Neural cell (in vitro differentiated cells): ENCODE results near the gene SMPD2. TPM values are rescaled to one million over a fixed set of nuclear protein-coding genes. Genes with fewer than 3 reads are reported as not detected.

Experiments used
- H2AFZ ChIP-seq: fragments of 200-600, 300-800 bp; sonication (generic), shearing (Covaris generic); 2 replicates; pipeline ENCODE4 v1.6.0; 2014; ENCODE audit warnings: low read depth, mild to moderate bottlenecking, antibody characterized with exemption, low read length, moderate library complexity
- H3F3A ChIP-seq: fragments of 200-600 bp; shearing (Covaris generic); 2 replicates; pipeline ENCODE4 v1.6.1; 2016; ENCODE audit warnings: mild to moderate bottlenecking, moderate library complexity, mixed read lengths, antibody characterized with exemption, low read length; ENCODE audit not compliant: insufficient read depth, poor library complexity, severe bottlenecking
- H3K27ac ChIP-seq: fragments of 200-600, 300-800 bp; sonication (generic), shearing (Covaris generic); 2 replicates; pipeline ENCODE4 v1.5.1; 2014; ENCODE audit warnings: mild to moderate bottlenecking, low read length, moderate library complexity
- H3K27me3 ChIP-seq: fragments of 300-800, 200-600 bp; sonication (generic), shearing (Covaris generic); 2 replicates; pipeline ENCODE4 v1.6.0; 2014; ENCODE audit warnings: mild to moderate bottlenecking, low read depth, low read length, moderate library complexity; ENCODE audit not compliant: insufficient read depth
- H3K36me3 ChIP-seq: fragments of 300-800, 200-600 bp; sonication (generic), shearing (Covaris generic); 2 replicates; pipeline ENCODE4 v1.5.1; 2014; ENCODE audit warnings: mild to moderate bottlenecking, antibody characterized with exemption, low read length, moderate library complexity; ENCODE audit not compliant: insufficient read depth
- H3K4me2 ChIP-seq: fragments of 300-800, 200-600 bp; sonication (generic), shearing (Covaris generic); 2 replicates; pipeline ENCODE4 v1.6.0; 2014; ENCODE audit warnings: mild to moderate bottlenecking, low read length
- H3K4me3 ChIP-seq: fragments of 300-800, 200-600 bp; sonication (generic), shearing (Covaris generic); 2 replicates; pipeline ENCODE4 v1.5.1; 2014; ENCODE audit warnings: mild to moderate bottlenecking, low read length, moderate library complexity
- H3K79me2 ChIP-seq: fragments of 200-600 bp; shearing (Covaris generic); replicated peaks from 2 replicates; pipeline ENCODE4 v1.6.0; 2014; ENCODE audit warnings: mild to moderate bottlenecking, low read length, moderate library complexity; ENCODE audit not compliant: insufficient read depth
- H3K9ac ChIP-seq: fragments of 300-800, 200-600 bp; sonication (generic), shearing (Covaris generic); 2 replicates; pipeline ENCODE4 v1.6.1; 2016; ENCODE audit warnings: mild to moderate bottlenecking, low read length, mixed read lengths
- H3K9me2 ChIP-seq: fragments of 200-600 bp; shearing (Covaris generic); 2 replicates; pipeline ENCODE4 v1.6.1; 2016; ENCODE audit warnings: mild to moderate bottlenecking, low read length, mixed read lengths; ENCODE audit not compliant: insufficient read depth
- H3K9me3 ChIP-seq: fragments of 200-600, 300-800 bp; sonication (generic), shearing (Covaris generic); 2 replicates; pipeline ENCODE4 v1.6.1; 2016; ENCODE audit warnings: mild to moderate bottlenecking, mixed run types, low read length, moderate library complexity, mixed read lengths
- H4K20me1 ChIP-seq: fragments of 200-600 bp; shearing (Covaris generic); 2 replicates; pipeline ENCODE4 v1.6.1; 2016; ENCODE audit warnings: mild to moderate bottlenecking, mixed run types; ENCODE audit not compliant: insufficient read depth
- EP300 ChIP-seq: fragments of 450-650 bp; conservative IDR thresholded peaks from 2 replicates; pipeline ENCODE4 v1.6.1; 2014; ENCODE audit warnings: antibody characterized with exemption, mild to moderate bottlenecking, moderate library complexity; ENCODE audit not compliant: poor library complexity, severe bottlenecking
- EZH2 ChIP-seq: fragments of 200-600, 300-800 bp; shearing (Covaris generic), sonication (generic); IDR thresholded peaks from 2 replicates; pipeline ENCODE4 v1.6.1; 2014; ENCODE audit warnings: antibody characterized with exemption, low read length, borderline replicate concordance, mild to moderate bottlenecking; ENCODE audit not compliant: insufficient read depth, poor library complexity, severe bottlenecking
- MXI1 ChIP-seq: fragments of 450-650 bp; conservative IDR thresholded peaks from 2 replicates; pipeline ENCODE4 v1.6.1; 2014; ENCODE audit warnings: antibody characterized with exemption, mild to moderate bottlenecking; ENCODE audit not compliant: poor library complexity, severe bottlenecking
- POLR2AphosphoS5 ChIP-seq: IDR thresholded peaks from 2 replicates; pipeline ENCODE4 v1.6.1; 2012
- RAD21 ChIP-seq: fragments of 450-650 bp; conservative IDR thresholded peaks from 2 replicates; pipeline ENCODE4 v1.6.1; 2014; ENCODE audit warnings: antibody characterized with exemption, mild to moderate bottlenecking, moderate library complexity
- SMC3 ChIP-seq: fragments of 450-650 bp; conservative IDR thresholded peaks from 2 replicates; pipeline ENCODE4 v1.6.1; 2014; ENCODE audit warnings: antibody characterized with exemption, mild to moderate bottlenecking, moderate library complexity; ENCODE audit not compliant: poor library complexity
- TAF1 ChIP-seq: IDR thresholded peaks from 2 replicates; pipeline ENCODE4 v1.6.1; 2012; ENCODE audit warnings: low read depth
- polyA plus RNA-seq: library from polyadenylated mRNA; depleted of rRNA; stranded (reverse); fragments of >200 nt; gene quantifications from 2 replicates; pipeline ENCODE4 v1.2.3, GENCODE V29; 2014
- TF ChIP-seq, protein P1 (sequence below): fragments of 450-650 bp; IDR thresholded peaks from 2 replicates; pipeline ENCODE4 v1.5.1; 2014; ENCODE audit warnings: antibody characterized with exemption, mild to moderate bottlenecking, moderate library complexity; ENCODE audit not compliant: poor library complexity, severe bottlenecking
- TF ChIP-seq, protein P2 (sequence below): IDR thresholded peaks from 2 replicates; pipeline ENCODE4 v1.6.1; 2012; ENCODE audit warnings: borderline replicate concordance

The SMPD2 gene
- polyA plus RNA-seq, 1 donor from 2014 or later: 8.0 TPM

DNA sequence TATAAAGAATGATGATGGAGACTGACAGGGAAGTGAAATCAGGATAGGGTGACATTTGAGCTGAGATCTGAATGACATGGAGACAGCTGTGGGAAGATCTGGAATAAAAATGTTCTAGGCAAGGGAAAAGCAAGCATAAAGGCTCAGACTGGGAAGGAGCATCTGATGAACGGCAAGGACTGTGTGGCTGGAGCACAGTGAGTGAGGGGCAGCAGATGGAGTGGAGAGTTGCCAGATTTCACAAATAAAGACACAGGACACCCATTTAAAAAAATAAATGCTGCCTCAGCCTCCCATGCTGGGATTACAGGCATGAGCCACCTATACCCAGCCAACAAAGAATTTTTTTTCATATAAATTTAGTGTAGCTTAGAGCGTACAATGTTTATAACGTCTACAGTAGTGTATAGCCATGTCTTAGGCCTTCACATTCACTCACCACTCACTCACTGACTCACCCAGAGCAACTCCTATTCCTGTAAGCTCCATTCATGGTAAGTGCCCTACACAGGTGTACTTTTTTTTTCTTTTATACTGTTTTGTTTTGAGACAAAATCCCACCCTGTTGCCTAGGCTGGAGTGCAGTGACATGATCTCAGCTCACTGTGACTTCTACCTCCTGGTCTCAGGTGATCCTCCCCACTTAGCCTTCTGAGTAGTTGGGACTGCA, 44.9 kb downstream of the SMPD2 start:
- Histone ChIP-seq H3F3A (no peaks in the 10 kb centered on the region), H3K9me2 (no peaks in the 10 kb centered on the region), H3K9me3 (no peaks in the 10 kb centered on the region), H3K27me3 (no peaks in the 10 kb centered on the region), H4K20me1 (no peaks in the 10 kb centered on the region), H3K36me3 (no peaks in the 10 kb centered on the region), H3K27ac (no peak overlapping the region), H3K4me3 (no peak overlapping the region), H3K79me2 (no peaks in the 10 kb centered on the region), H2AFZ (no peak overlapping the region), H3K9ac (no peak overlapping the region), H3K4me2 (no peak overlapping the region)
- no peak for TF ChIP-seq EZH2
- TF ChIP-seq POLR2AphosphoS5: no peak
- TF ChIP-seq, protein P1, sequence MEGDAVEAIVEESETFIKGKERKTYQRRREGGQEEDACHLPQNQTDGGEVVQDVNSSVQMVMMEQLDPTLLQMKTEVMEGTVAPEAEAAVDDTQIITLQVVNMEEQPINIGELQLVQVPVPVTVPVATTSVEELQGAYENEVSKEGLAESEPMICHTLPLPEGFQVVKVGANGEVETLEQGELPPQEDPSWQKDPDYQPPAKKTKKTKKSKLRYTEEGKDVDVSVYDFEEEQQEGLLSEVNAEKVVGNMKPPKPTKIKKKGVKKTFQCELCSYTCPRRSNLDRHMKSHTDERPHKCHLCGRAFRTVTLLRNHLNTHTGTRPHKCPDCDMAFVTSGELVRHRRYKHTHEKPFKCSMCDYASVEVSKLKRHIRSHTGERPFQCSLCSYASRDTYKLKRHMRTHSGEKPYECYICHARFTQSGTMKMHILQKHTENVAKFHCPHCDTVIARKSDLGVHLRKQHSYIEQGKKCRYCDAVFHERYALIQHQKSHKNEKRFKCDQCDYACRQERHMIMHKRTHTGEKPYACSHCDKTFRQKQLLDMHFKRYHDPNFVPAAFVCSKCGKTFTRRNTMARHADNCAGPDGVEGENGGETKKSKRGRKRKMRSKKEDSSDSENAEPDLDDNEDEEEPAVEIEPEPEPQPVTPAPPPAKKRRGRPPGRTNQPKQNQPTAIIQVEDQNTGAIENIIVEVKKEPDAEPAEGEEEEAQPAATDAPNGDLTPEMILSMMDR: no peak
- no peak for TF ChIP-seq EP300
- no peak for TF ChIP-seq RAD21
- TF ChIP-seq MXI1: no peak
- no peak for TF ChIP-seq SMC3
- no peak for TF ChIP-seq TAF1
- TF ChIP-seq, protein P2, sequence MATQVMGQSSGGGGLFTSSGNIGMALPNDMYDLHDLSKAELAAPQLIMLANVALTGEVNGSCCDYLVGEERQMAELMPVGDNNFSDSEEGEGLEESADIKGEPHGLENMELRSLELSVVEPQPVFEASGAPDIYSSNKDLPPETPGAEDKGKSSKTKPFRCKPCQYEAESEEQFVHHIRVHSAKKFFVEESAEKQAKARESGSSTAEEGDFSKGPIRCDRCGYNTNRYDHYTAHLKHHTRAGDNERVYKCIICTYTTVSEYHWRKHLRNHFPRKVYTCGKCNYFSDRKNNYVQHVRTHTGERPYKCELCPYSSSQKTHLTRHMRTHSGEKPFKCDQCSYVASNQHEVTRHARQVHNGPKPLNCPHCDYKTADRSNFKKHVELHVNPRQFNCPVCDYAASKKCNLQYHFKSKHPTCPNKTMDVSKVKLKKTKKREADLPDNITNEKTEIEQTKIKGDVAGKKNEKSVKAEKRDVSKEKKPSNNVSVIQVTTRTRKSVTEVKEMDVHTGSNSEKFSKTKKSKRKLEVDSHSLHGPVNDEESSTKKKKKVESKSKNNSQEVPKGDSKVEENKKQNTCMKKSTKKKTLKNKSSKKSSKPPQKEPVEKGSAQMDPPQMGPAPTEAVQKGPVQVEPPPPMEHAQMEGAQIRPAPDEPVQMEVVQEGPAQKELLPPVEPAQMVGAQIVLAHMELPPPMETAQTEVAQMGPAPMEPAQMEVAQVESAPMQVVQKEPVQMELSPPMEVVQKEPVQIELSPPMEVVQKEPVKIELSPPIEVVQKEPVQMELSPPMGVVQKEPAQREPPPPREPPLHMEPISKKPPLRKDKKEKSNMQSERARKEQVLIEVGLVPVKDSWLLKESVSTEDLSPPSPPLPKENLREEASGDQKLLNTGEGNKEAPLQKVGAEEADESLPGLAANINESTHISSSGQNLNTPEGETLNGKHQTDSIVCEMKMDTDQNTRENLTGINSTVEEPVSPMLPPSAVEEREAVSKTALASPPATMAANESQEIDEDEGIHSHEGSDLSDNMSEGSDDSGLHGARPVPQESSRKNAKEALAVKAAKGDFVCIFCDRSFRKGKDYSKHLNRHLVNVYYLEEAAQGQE: no peak

- H3K27me3 ChIP-seq: no peaks in the 10 kb centered on the region
- H4K20me1 ChIP-seq: no peaks in the 10 kb centered on the region
- no peaks in the 10 kb centered on the region for H3K9me3 ChIP-seq
- no peak overlapping the region for H3K27ac ChIP-seq
- H3K36me3 ChIP-seq: no peaks in the 10 kb centered on the region
- H3K9ac ChIP-seq: no peak overlapping the region
- H3F3A ChIP-seq: no peaks in the 10 kb centered on the region
- H3K4me3 ChIP-seq: no peak overlapping the region
- H3K4me2 ChIP-seq: no peak overlapping the region
- TF ChIP-seq EP300: no peak
- TF ChIP-seq, protein P2: no peak
- no peak for TF ChIP-seq RAD21
- no peak for TF ChIP-seq EZH2
- TF ChIP-seq TAF1: no peak
- no peak for TF ChIP-seq MXI1
- TF ChIP-seq SMC3: no peak
- TF ChIP-seq, protein P1: no peak
- TF ChIP-seq POLR2AphosphoS5: no peak
- H3K79me2 ChIP-seq: no peaks in the 10 kb centered on the region
- H3K9me2 ChIP-seq: no peaks in the 10 kb centered on the region
- no peak overlapping the region for H2AFZ ChIP-seq
Measured at GRCh38 chr6:109486068-109486467, 45.5 kb downstream of the SMPD2 start.
